ENCODE data around the gene EIF4E2. TPM values are rescaled to one million over a fixed set of nuclear protein-coding genes. Genes with fewer than 3 reads are reported as not detected.

EIF4E2 gene
- total RNA-seq, 3 donors from 2014 or later (not counting 1 experiment from before 2014, with no cell fraction given), result 62.2 to 67.6 (median 63.5) TPM

DNA sequence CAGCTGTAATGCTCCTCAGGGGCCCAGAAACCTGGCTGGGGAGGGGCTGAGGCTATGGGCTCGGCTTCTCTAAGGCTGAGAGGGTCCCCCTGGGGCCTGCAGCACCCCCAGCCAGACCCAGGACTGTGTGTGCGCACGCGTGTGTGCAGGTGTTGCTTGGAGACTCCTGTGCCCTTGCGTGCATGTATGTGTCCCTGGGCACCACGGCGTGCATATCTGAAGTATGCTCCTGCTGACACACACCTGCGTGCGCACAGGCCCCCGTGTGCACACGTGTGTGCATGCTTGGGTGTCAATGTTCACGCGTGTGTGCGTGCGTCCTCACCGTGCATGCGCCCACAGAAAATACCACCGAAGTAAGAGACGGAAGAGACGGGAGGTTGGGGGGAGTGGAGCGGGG is 48.0 kb upstream of the EIF4E2 start:
- H3K4me1 ChIP-seq (ENCODE audit: control insufficient read depth, insufficient read depth, low read length), result peaks cover 3% of the 10 kb centered on the region
- TF ChIP-seq, protein P1, sequence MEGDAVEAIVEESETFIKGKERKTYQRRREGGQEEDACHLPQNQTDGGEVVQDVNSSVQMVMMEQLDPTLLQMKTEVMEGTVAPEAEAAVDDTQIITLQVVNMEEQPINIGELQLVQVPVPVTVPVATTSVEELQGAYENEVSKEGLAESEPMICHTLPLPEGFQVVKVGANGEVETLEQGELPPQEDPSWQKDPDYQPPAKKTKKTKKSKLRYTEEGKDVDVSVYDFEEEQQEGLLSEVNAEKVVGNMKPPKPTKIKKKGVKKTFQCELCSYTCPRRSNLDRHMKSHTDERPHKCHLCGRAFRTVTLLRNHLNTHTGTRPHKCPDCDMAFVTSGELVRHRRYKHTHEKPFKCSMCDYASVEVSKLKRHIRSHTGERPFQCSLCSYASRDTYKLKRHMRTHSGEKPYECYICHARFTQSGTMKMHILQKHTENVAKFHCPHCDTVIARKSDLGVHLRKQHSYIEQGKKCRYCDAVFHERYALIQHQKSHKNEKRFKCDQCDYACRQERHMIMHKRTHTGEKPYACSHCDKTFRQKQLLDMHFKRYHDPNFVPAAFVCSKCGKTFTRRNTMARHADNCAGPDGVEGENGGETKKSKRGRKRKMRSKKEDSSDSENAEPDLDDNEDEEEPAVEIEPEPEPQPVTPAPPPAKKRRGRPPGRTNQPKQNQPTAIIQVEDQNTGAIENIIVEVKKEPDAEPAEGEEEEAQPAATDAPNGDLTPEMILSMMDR (IDR thresholded peaks at IDR 0.05), result no peak
- WGBS (ENCODE audit: insufficient coverage), result 11% methylated on average over 16 of the region's 21 CpGs

DNA sequence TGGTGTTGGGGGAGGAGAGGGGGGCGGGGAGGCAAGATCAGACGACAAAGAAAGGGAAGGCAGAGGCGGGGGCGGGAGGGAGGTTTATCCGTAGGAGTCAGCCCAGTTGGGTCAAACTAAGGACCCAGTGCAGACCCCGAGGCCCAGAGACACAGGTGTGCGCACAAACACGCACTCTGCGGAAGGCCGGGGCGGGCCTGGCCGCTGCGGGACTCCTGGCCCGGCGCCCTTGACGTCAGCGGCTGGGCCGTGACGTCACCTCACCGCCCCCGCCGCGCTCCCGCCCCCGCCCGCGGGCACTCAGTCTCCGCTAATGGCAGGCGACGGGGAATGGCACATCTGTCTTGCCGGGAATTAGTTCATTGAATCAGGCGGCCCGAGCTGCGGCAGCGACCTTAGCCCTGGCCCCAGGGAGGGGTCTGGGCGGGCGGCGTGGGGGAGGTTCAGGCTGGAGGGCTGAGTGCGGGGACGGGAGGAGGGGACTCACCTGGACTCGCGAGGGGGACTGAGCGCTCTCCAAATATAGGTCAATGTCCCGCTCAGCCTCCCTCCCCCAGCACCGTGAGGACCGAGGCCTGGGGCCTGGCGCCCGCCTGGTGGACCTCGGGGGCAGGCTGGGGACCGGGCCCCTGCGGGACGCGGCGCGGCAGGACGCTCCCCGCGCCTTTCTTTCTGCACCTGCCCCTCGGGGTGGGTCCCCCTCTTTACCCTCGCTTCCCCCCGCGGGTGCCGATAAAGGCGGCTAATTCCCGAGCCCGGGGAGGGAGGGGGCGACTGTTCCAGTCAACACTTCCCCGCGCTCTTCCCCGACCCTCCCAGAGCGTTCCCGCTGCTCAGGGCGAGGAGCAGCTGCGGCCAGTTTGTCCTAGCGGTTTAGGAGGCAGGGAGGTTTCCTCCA is 47.3 kb upstream of the EIF4E2 start:
- H3K27me3 ChIP-seq (ENCODE audit: control insufficient read depth, insufficient read depth, low read length), result peaks cover 17% of the 10 kb centered on the region
- Mint-ChIP-seq H3K4me1 (peaks cover 0 to 8% of the 10 kb centered on the region in 2 donors), H3K27ac (no peak overlapping the region), H3K27me3 (ENCODE audit: low read depth in 2 of 2) (peaks cover 14 to 39% of the 10 kb centered on the region in 2 donors), H3K9me3 (no peaks in the 10 kb centered on the region), H3K4me3 (peak overlapping the region; percentile 9), H3K36me3 (no peaks in the 10 kb centered on the region)
- 2% methylated on average over 75 of the region's 75 CpGs for WGBS (ENCODE audit: insufficient coverage)
- H3K4me1 ChIP-seq (ENCODE audit: control insufficient read depth, insufficient read depth, low read length), result peaks cover 3% of the 10 kb centered on the region
- H3K9me3 ChIP-seq (ENCODE audit: control insufficient read depth, insufficient read depth, low read length), result no peaks in the 10 kb centered on the region
- DNase-seq (peak; percentile 28 to 69), ATAC-seq (peak; percentile 34 to 77 (median 77))
- H3K4me3 ChIP-seq (ENCODE audit: low read length), result no peak overlapping the region
- H3K27ac ChIP-seq (ENCODE audit: low read length), result no peak overlapping the region
- H3K36me3 ChIP-seq (ENCODE audit: control insufficient read depth, insufficient read depth, low read length), result no peaks in the 10 kb centered on the region
- TF ChIP-seq, protein P1 (IDR thresholded peaks at IDR 0.05), result no peak
- intact Hi-C loops (cut with micrococcal nuclease), result no loop called here

More for the DNA sequence above, 48.0 kb upstream of the EIF4E2 start:
- Mint-ChIP-seq H3K27ac (no peak overlapping the region), H3K36me3 (no peaks in the 10 kb centered on the region), H3K9me3 (no peaks in the 10 kb centered on the region), H3K4me1 (peaks cover 0 to 8% of the 10 kb centered on the region in 2 donors), H3K4me3 (peak overlapping the region; percentile 45), H3K27me3 (ENCODE audit: low read depth in 2 of 2) (peaks cover 14 to 36% of the 10 kb centered on the region in 2 donors)
- DNase-seq (peak in 1 of 2 donors; percentile 67), ATAC-seq (peak; percentile 11 to 37 (median 26))
- Histone ChIP-seq H3K27me3 (ENCODE audit: control insufficient read depth, insufficient read depth, low read length) (peaks cover 17% of the 10 kb centered on the region), H3K27ac (ENCODE audit: low read length) (no peak overlapping the region), H3K36me3 (ENCODE audit: control insufficient read depth, insufficient read depth, low read length) (no peaks in the 10 kb centered on the region), H3K9me3 (ENCODE audit: control insufficient read depth, insufficient read depth, low read length) (no peaks in the 10 kb centered on the region), H3K4me3 (ENCODE audit: low read length) (no peak overlapping the region)
- intact Hi-C loops (cut with micrococcal nuclease), result no loop called here

DNA sequence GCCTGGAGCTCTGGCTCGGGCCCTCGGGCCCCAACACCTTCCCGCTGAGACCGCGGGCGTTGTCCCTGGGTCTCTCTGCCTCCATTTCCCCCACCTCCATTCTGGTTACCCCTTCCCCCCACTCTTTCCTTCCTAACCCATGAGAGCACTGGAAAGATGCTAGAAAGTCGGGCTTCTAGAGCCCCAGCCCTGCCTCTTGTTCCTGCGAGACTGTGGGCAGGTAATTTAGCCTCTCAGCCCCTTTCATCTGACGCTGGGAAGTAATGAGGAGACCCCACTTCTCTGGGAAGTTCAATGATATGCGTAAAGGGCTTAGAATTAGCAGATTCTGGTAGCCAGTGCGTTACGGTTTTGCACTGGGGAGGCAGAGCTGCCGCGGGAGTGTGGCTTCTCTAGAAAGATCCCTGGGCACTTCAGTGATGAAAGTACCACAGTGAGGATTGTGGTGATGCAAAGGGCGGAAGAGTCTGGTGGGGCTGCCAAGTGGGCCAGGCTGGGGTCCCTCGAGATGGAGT is 46.6 kb upstream of the EIF4E2 start:
- no peaks in the 10 kb centered on the region for H3K9me3 Mint-ChIP-seq
- intact Hi-C loops (cut with micrococcal nuclease), result no loop called here
- Histone ChIP-seq H3K4me3 (ENCODE audit: low read length) (no peak overlapping the region), H3K27ac (ENCODE audit: low read length) (no peak overlapping the region), H3K9me3 (ENCODE audit: control insufficient read depth, insufficient read depth, low read length) (no peaks in the 10 kb centered on the region), H3K36me3 (ENCODE audit: control insufficient read depth, insufficient read depth, low read length) (no peaks in the 10 kb centered on the region), H3K4me1 (ENCODE audit: control insufficient read depth, insufficient read depth, low read length) (peaks cover 3% of the 10 kb centered on the region), H3K27me3 (ENCODE audit: control insufficient read depth, insufficient read depth, low read length) (peaks cover 17% of the 10 kb centered on the region)
- DNase-seq, result peak in 1 of 2 donors; percentile 8
- ATAC-seq, result no peak
- no peaks in the 10 kb centered on the region for H3K36me3 Mint-ChIP-seq
- peaks cover 0 to 8% of the 10 kb centered on the region in 2 donors for H3K4me1 Mint-ChIP-seq
- peaks cover 14 to 37% of the 10 kb centered on the region in 2 donors for H3K27me3 Mint-ChIP-seq (ENCODE audit: low read depth in 2 of 2)
- no peak overlapping the region for H3K27ac Mint-ChIP-seq
- 16% methylated on average over 16 of the region's 16 CpGs for WGBS (ENCODE audit: insufficient coverage)
- TF ChIP-seq, protein P1 (IDR thresholded peaks at IDR 0.05), result no peak
- H3K4me3 Mint-ChIP-seq, result peak overlapping the region; percentile 9
